HG02798 (cell line): ENCODE measurements around the gene PCBP3.

Experiments
- ATAC-seq: cut with Tn5 transposase; IDR thresholded peaks from one replicate; pipeline ENCODE4 v1.9.1; 2021; ENCODE audit warnings: mild to moderate bottlenecking; ENCODE audit not compliant: unreplicated experiment, poor library complexity

PCBP3 gene

DNA sequence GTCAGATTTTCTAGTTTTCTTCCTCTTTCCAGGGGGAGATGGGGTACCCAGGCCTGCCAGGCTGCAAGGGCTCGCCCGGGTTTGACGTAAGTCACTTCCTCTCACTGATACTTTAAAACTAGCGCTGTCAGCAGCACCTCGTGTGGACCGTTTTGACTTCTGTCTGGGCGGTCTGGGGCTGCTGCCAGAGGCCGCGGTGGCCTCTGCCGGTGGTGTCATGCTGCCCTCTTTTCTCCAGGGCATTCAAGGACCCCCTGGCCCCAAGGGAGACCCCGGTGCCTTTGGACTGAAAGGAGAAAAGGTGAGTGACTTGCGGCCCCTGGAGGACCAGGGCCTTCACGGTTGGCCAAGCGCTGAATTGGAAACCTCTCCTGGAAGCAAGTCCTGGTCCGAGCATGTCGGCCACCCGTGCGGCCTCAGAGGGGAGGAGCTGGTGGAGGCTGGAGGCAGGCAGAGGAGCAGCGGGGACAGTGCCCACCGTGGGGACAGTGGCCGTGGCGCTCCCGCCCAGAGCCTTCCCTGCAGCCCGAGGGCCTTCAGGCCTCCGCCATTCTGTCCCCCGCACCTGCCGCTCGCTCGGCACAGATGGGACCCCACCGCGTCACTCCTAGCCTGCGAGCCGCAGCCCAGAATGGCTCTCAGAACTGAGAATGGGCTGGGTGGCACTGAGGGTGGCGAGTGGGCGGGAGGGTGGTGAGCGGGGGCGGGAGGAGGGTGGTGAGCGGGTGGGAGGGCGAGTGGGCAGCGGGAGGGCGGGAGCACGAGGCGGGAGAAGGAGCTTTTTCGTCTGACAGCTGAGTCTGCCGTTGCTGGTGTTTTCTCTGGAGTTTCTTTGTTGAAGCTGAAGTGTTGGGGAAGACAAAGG, 347.4 kb downstream of the PCBP3 start:
- ATAC-seq = no peak

DNA sequence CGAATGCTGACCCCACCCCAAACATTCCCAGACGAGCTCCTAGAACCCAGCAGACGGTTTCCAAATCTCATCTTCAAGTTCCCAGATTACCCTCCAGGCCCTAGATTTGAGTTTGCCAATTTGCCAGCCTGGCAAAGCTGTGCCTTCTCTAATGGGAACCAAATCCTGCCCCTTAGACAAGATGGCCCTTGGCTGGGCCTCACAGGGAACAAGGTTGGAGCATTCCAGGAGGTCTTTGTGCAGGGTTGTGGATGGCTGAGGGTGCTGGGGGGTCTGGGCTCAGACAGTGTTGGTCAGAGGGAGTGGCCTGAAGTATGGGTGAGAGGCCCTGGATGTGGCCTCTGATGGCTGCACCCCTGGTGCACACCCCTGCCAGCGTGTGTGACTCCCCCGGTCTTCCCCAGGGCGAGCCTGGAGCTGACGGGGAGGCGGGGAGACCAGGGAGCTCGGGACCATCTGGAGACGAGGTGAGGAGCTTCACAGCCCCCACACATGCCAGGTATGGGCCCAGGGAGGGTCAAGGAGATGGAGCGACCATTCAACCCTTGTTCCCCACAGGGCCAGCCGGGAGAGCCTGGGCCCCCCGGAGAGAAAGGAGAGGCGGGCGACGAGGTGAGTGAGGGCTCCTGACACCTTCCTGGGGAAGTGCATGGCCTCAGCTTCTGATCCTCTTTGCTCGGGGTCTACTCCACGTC, 348.2 kb downstream of the PCBP3 start:
- no peak for ATAC-seq
